GM12878 (cell line): ENCODE measurements around the gene DNTTIP2. TPM values are rescaled to one million over a fixed set of nuclear protein-coding genes. Genes with fewer than 3 reads are reported as not detected.

ENCODE experiments used
- ATAC-seq: fragments of 200-7000 bp; cut with Tn5 transposase; 3 replicates; pipeline ENCODE4 v1.9.1; 2020; ENCODE audit warnings: mild to moderate bottlenecking, moderate library complexity
- BruUV-seq: library from RNA; stranded (reverse); fragments of 400-500 nt; replicated peaks from 2 replicates; lab custom pipeline; 2021; lab: Mats Ljungman, UMichigan
- CTCF ChIA-PET: fragments of 300-600 bp; sonication (Branson Sonifier 250); formaldehyde crosslinking; extraction: SDS; loops from one replicate; lab custom pipeline; 2021; ENCODE audit warnings: inconsistent platforms; lab: Yijun Ruan, JAX
- POLR2A ChIA-PET: fragments of 350-600 bp; formaldehyde crosslinking; extraction: SDS; loops from one replicate; lab custom pipeline; 2021; ENCODE audit warnings: inconsistent platforms; lab: Charles Lee
- RAD21 ChIA-PET: fragments of 300-600 bp; sonication (Branson Sonifier 250); formaldehyde crosslinking; loops from one replicate; lab custom pipeline; 2023; ENCODE audit warnings: antibody characterized with exemption; ENCODE audit not compliant: unreplicated experiment; lab: Charles Lee
- SMC1A ChIA-PET: fragments of 300-600 bp; sonication (Branson Sonifier 250); formaldehyde crosslinking; loops from one replicate; lab custom pipeline; 2023; ENCODE audit not compliant: unreplicated experiment, uncharacterized antibody; lab: Charles Lee
- DNase-seq: peaks from one replicate; pipeline ENCODE4 v3.0.0-alpha.2; 2011; ENCODE audit warnings: low read depth, low spot score
- FAIRE-seq: peaks from 3 replicates; lab custom pipeline; 2011; peaks lifted over from hg19 to GRCh38; lab: Jason Lieb, UNC
- H2AFZ ChIP-seq: 2 replicates; pipeline ENCODE4 v1.6.0; 2011; ENCODE audit warnings: low read depth, low read length, control low read depth; ENCODE audit not compliant: control insufficient read depth
- H3K27ac ChIP-seq: 2 replicates; pipeline ENCODE4 v1.5.1; 2011; ENCODE audit warnings: control low read depth; ENCODE audit not compliant: control insufficient read depth, insufficient read depth
- H3K27me3 ChIP-seq, 2 experiments: replicated peaks in 1 of 2; 2 replicates each; pipeline versions ENCODE4 v1.6.0 to v1.6.1; 2011; ENCODE audit warnings: low read length in 1 of 2; ENCODE audit not compliant: control insufficient read depth in 2 of 2, insufficient read depth in 2 of 2
- H3K36me3 ChIP-seq, 2 experiments: 2 replicates each; pipeline ENCODE4 v1.5.1; 2011; ENCODE audit warnings: low read length in 1 of 2; ENCODE audit not compliant: control insufficient read depth in 2 of 2, insufficient read depth in 2 of 2
- H3K4me1 ChIP-seq: 2 replicates; pipeline ENCODE4 v1.6.1; 2011; ENCODE audit warnings: mild to moderate bottlenecking, low read length, moderate library complexity, mixed read lengths; ENCODE audit not compliant: control insufficient read depth, insufficient read depth
- H3K4me2 ChIP-seq: 2 replicates; pipeline ENCODE4 v1.6.0; 2011; ENCODE audit warnings: control low read depth; ENCODE audit not compliant: control insufficient read depth, insufficient read depth
- H3K4me3 ChIP-seq: fragments of 200-600 bp; sonication (generic); 2 replicates; pipeline ENCODE4 v1.5.1; 2016
- H3K79me2 ChIP-seq: 2 replicates; pipeline ENCODE4 v1.6.0; 2011; ENCODE audit warnings: low read length; ENCODE audit not compliant: control insufficient read depth, insufficient read depth
- H3K9ac ChIP-seq: 2 replicates; pipeline ENCODE4 v1.8.0; 2011; ENCODE audit warnings: low read length, control low read depth, mixed read lengths; ENCODE audit not compliant: control insufficient read depth, insufficient read depth
- H3K9me3 ChIP-seq: replicated peaks from 3 replicates; pipeline ENCODE4 v1.5.1; 2011; ENCODE audit warnings: mild to moderate bottlenecking, low read length; ENCODE audit not compliant: control insufficient read depth, insufficient read depth
- H4K20me1 ChIP-seq: 2 replicates; pipeline ENCODE4 v1.6.0; 2011; ENCODE audit not compliant: control insufficient read depth, insufficient read depth
- DPF2 ChIP-seq: fragments of 450-650 bp; IDR thresholded peaks from 2 replicates; pipeline ENCODE4 v1.6.1; 2017; ENCODE audit warnings: mild to moderate bottlenecking
- EGR1 ChIP-seq, 2 experiments: IDR thresholded peaks; 1 replicate in 1 of 2; 2 replicates in 1 of 2; pipeline ENCODE4 v1.6.1; 2011 to 2012; ENCODE audit warnings: low read depth in 2 of 2, low read length in 2 of 2, borderline replicate concordance in 1 of 2, mild to moderate bottlenecking in 1 of 2, moderate library complexity in 1 of 2
- FOS ChIP-seq: IDR thresholded peaks from 3 replicates; pipeline ENCODE4 v1.6.1; 2011; ENCODE audit warnings: borderline replicate concordance; ENCODE audit not compliant: insufficient read length; ENCODE audit errors: extremely low read depth
- NRF1 ChIP-seq: conservative IDR thresholded peaks from 2 replicates; pipeline ENCODE4 v1.6.1; 2011; ENCODE audit warnings: mild to moderate bottlenecking, low read depth, low read length, improper control_type of control experiment
- PRDM15 ChIP-seq: fragments of 450-650 bp; formaldehyde crosslinking; IDR thresholded peaks from 2 replicates; pipeline ENCODE4 v1.4.0; 2020; ENCODE audit warnings: mild to moderate bottlenecking, moderate library complexity
- REST ChIP-seq: IDR thresholded peaks from 2 replicates; pipeline ENCODE4 v1.6.1; 2012; ENCODE audit warnings: mild to moderate bottlenecking, low read depth, low read length
- RFX5 ChIP-seq: IDR thresholded peaks from 2 replicates; pipeline ENCODE4 v1.6.1; 2011; ENCODE audit warnings: low read depth, low read length, improper control_type of control experiment
- SMARCA5 ChIP-seq: fragments of 450-650 bp; IDR thresholded peaks from 2 replicates; pipeline ENCODE4 v1.6.1; 2017; ENCODE audit warnings: mild to moderate bottlenecking
- YBX1 ChIP-seq: fragments of 450-650 bp; IDR thresholded peaks from 2 replicates; pipeline ENCODE4 v1.6.1; 2016; ENCODE audit warnings: antibody characterized with exemption
- ZNF622 ChIP-seq: fragments of 450-650 bp; IDR thresholded peaks from 2 replicates; pipeline ENCODE4 v1.6.1; 2017; ENCODE audit warnings: mild to moderate bottlenecking, inconsistent platforms
- WGBS: methylation state at CpG from one replicate; pipeline ENCODE4 v1.1.6; 2016; ENCODE audit warnings: low lambda C conversion rate; ENCODE audit not compliant: insufficient replicate concordance, insufficient coverage; ENCODE audit errors: missing lambda C conversion rate; 5-methylcytosine and 5-hydroxymethylcytosine counted together
- in situ Hi-C: fragments of 300-500 bp; cut with MboI; formaldehyde crosslinking; loops from 9 replicates; pipeline ENCODE4 v1.14.3; 2018; ENCODE audit warnings: mixed read lengths
- intact Hi-C: fragments of 100-400 bp; cut with micrococcal nuclease; formaldehyde crosslinking; loops from one replicate; pipeline ENCODE4 v1.14.2; 2022; ENCODE audit not compliant: unreplicated experiment
- polyA plus RNA-seq, 11 experiments: library from polyadenylated mRNA; depleted of rRNA in 4 of 11; unstranded in 6 of 11; stranded (reverse) in 5 of 11; fragments of >200 nt; fragmentation: Nextera tagmentation in 4 of 11; fragmentation: Illumina TruSeq in 1 of 11; extraction: Ambion mirVana in 4 of 11; extraction: Trizol in 1 of 11; gene quantifications; 1 replicate in 1 of 11; 2 replicates in 10 of 11; pipeline versions ENCODE4 v1.2.1 to v1.2.3, GENCODE V29; 2011 to 2016; ENCODE audit warnings: inconsistent platforms in 2 of 11, missing spikeins in 2 of 11, low read depth in 1 of 11
- total RNA-seq, 4 experiments: library from RNA; depleted of rRNA in 3 of 4; stranded (reverse); fragments of >200 nt in 3 of 4; fragmentation: Illumina TruSeq in 1 of 4; extraction: Trizol in 1 of 4; gene quantifications; 2 replicates each; pipeline versions ENCODE4 v1.2.1 to v1.2.3, GENCODE V29; 2013 to 2021
- TF ChIP-seq, protein P1 (sequence below): IDR thresholded peaks from 2 replicates; pipeline ENCODE4 v1.6.1; 2011; ENCODE audit warnings: borderline replicate concordance, low read depth, mild to moderate bottlenecking, moderate library complexity, mixed read lengths, low read length; ENCODE audit not compliant: insufficient read depth; ENCODE audit errors: extremely low read length
- TF ChIP-seq, protein P2 (sequence below): fragments of 450-650 bp; IDR thresholded peaks from 2 replicates; pipeline ENCODE4 v1.6.1; 2017; ENCODE audit warnings: low read depth, mild to moderate bottlenecking, moderate library complexity
- TF ChIP-seq, protein P3 (sequence below): IDR thresholded peaks from 2 replicates; pipeline ENCODE4 v1.6.1; 2011; ENCODE audit warnings: low read depth, low read length, improper control_type of control experiment, borderline replicate concordance

The DNTTIP2 gene
- total and polyA plus RNA-seq, 10 of the 15 experiments (the other 5 are each of a cell fraction or from before 2014, with no cell fraction given): 34.3 to 99.2 (median 74.9) TPM

GRCh38 chr1:93851878-93852277 is 27.1 kb downstream of the DNTTIP2 start:
- no peaks in the 10 kb centered on the region for H3K4me1 ChIP-seq
- no peaks in the 10 kb centered on the region for H3K79me2 ChIP-seq
- no peaks in the 10 kb centered on the region for H3K36me3 ChIP-seq
- H3K4me3 ChIP-seq: no peak overlapping the region
- no peak overlapping the region for H3K4me2 ChIP-seq
- DNase-seq: no peak
- in situ Hi-C loops: no loop called here
- BruUV-seq: no TSS peak
- ATAC-seq: no peak
- CTCF ChIA-PET: interaction anchor here (1.1 to 5.0 kb wide), 6 partner anchors 14 to 547 kb away, joined by 3 to 28 read pairs (median 4); no protein-coding TSS in a partner anchor
- no peak overlapping the region for H3K27ac ChIP-seq
- RAD21 ChIA-PET: interaction anchor here (0.8 to 1.5 kb wide), 2 partner anchors 290 to 547 kb away, joined by 3 to 4 read pairs; no protein-coding TSS in a partner anchor
- POLR2A ChIA-PET: no interaction called here
- H4K20me1 ChIP-seq: no peaks in the 10 kb centered on the region
- intact Hi-C loops: no loop called here
- no peak overlapping the region for H2AFZ ChIP-seq
- H3K27me3 ChIP-seq: no peaks in the 10 kb centered on the region
- SMC1A ChIA-PET: interaction anchor here (2.5 to 4.7 kb wide), 2 partner anchors 222 to 415 kb away, joined by 7 to 26 read pairs; no protein-coding TSS in a partner anchor
- no peak for FAIRE-seq
- no CpG with 5 or more reads among the region's 1 CpG for whole genome bisulfite sequencing
- H3K9ac ChIP-seq: no peak overlapping the region
- no peaks in the 10 kb centered on the region; the same call in 1 of the 3 replicates for H3K9me3 ChIP-seq
- TF ChIP-seq SMARCA5: no peak
- TF ChIP-seq NRF1: no peak
- no peak for TF ChIP-seq PRDM15 (CRISPR knock-in tag)
- no peak for TF ChIP-seq REST
- no peak for TF ChIP-seq FOS
- no peak for TF ChIP-seq YBX1
- TF ChIP-seq, protein P1, sequence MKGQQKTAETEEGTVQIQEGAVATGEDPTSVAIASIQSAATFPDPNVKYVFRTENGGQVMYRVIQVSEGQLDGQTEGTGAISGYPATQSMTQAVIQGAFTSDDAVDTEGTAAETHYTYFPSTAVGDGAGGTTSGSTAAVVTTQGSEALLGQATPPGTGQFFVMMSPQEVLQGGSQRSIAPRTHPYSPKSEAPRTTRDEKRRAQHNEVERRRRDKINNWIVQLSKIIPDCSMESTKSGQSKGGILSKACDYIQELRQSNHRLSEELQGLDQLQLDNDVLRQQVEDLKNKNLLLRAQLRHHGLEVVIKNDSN: no peak
- no peak for TF ChIP-seq EGR1 (IDR thresholded peaks at IDR 0.05; ENCODE audit: borderline replicate concordance in 1 of 2, low read depth in 2 of 2, low read length in 2 of 2)
- TF ChIP-seq, protein P2, sequence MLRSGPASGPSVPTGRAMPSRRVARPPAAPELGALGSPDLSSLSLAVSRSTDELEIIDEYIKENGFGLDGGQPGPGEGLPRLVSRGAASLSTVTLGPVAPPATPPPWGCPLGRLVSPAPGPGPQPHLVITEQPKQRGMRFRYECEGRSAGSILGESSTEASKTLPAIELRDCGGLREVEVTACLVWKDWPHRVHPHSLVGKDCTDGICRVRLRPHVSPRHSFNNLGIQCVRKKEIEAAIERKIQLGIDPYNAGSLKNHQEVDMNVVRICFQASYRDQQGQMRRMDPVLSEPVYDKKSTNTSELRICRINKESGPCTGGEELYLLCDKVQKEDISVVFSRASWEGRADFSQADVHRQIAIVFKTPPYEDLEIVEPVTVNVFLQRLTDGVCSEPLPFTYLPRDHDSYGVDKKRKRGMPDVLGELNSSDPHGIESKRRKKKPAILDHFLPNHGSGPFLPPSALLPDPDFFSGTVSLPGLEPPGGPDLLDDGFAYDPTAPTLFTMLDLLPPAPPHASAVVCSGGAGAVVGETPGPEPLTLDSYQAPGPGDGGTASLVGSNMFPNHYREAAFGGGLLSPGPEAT: no peak
- TF ChIP-seq DPF2: no peak
- TF ChIP-seq, protein P3, sequence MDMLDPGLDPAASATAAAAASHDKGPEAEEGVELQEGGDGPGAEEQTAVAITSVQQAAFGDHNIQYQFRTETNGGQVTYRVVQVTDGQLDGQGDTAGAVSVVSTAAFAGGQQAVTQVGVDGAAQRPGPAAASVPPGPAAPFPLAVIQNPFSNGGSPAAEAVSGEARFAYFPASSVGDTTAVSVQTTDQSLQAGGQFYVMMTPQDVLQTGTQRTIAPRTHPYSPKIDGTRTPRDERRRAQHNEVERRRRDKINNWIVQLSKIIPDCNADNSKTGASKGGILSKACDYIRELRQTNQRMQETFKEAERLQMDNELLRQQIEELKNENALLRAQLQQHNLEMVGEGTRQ: no peak
- no peak for TF ChIP-seq ZNF622
- TF ChIP-seq RFX5: no peak
